IMR-90 (cell line): ENCODE measurements around the gene TACC3. TPM values are rescaled to one million over a fixed set of nuclear protein-coding genes. Genes with fewer than 3 reads are reported as not detected.

Experiments
- ATAC-seq: fragments of 200-7000 bp; cut with Tn5 transposase; 2 replicates; pipeline ENCODE4 v1.9.1; 2020; ENCODE audit warnings: low read depth, mild to moderate bottlenecking, moderate library complexity
- BruUV-seq: library from RNA; stranded (reverse); fragments of 400-500 nt; replicated peaks from 2 replicates; lab custom pipeline; 2021; lab: Mats Ljungman, UMichigan
- CTCF ChIA-PET: fragments of 300-600 bp; formaldehyde crosslinking; extraction: SDS; loops from one replicate; lab custom pipeline; 2021; ENCODE audit warnings: antibody characterized with exemption; lab: Yijun Ruan, JAX
- POLR2A ChIA-PET: fragments of 300-600 bp; sonication (Branson Sonifier 250); formaldehyde crosslinking; loops from one replicate; lab custom pipeline; 2022; ENCODE audit warnings: antibody characterized with exemption; ENCODE audit not compliant: unreplicated experiment; lab: Charles Lee
- DNase-seq: peaks from one replicate; pipeline ENCODE4 v3.0.0; 2013
- H2AFZ ChIP-seq: replicated peaks from 2 replicates; pipeline ENCODE3; 2013; ENCODE audit warnings: low read length, mild to moderate bottlenecking; ENCODE audit not compliant: poor library complexity
- H2AK5ac ChIP-seq: 2 replicates; pipeline ENCODE4 v1.6.1; 2013; ENCODE audit warnings: low read depth, low read length, inconsistent platforms
- H2AK9ac ChIP-seq: replicated peaks from 2 replicates; pipeline ENCODE3; 2013; ENCODE audit warnings: mild to moderate bottlenecking, low read depth, low read length, moderate library complexity; ENCODE audit not compliant: poor library complexity
- H2BK120ac ChIP-seq: 2 replicates; pipeline ENCODE4 v1.6.1; 2013; ENCODE audit warnings: low read depth, low read length, inconsistent platforms
- H2BK15ac ChIP-seq: 3 replicates; pipeline ENCODE4 v1.6.1; 2013; ENCODE audit warnings: low read depth, low read length, inconsistent platforms
- H2BK20ac ChIP-seq: 2 replicates; pipeline ENCODE4 v1.6.1; 2013; ENCODE audit warnings: low read depth, mild to moderate bottlenecking, inconsistent platforms, low read length, moderate library complexity
- H2BK5ac ChIP-seq: 2 replicates; pipeline ENCODE4 v1.6.1; 2013; ENCODE audit warnings: mild to moderate bottlenecking, low read depth, low read length, inconsistent platforms; ENCODE audit not compliant: poor library complexity, severe bottlenecking
- H3K14ac ChIP-seq: replicated peaks from 2 replicates; pipeline ENCODE4 v1.6.1; 2013; ENCODE audit warnings: low read depth, low read length, inconsistent platforms
- H3K18ac ChIP-seq: 2 replicates; pipeline ENCODE4 v1.6.1; 2013; ENCODE audit warnings: low read depth, low read length, control low read depth
- H3K23ac ChIP-seq: 2 replicates; pipeline ENCODE4 v1.6.1; 2013; ENCODE audit warnings: low read depth, low read length, inconsistent platforms
- H3K27ac ChIP-seq: 2 replicates; pipeline ENCODE4 v1.5.1; 2013; ENCODE audit warnings: mild to moderate bottlenecking, control low read depth, low read length; ENCODE audit not compliant: insufficient read depth
- H3K27me3 ChIP-seq: 2 replicates; pipeline ENCODE4 v1.6.1; 2013; ENCODE audit warnings: low read length; ENCODE audit not compliant: control insufficient read depth, insufficient read depth
- H3K36me3 ChIP-seq: 2 replicates; pipeline ENCODE4 v1.6.1; 2013; ENCODE audit warnings: low read length, mixed read lengths; ENCODE audit not compliant: control insufficient read depth, insufficient read depth
- H3K4ac ChIP-seq: 2 replicates; pipeline ENCODE4 v1.6.1; 2013; ENCODE audit warnings: low read depth, low read length, inconsistent platforms
- H3K4me1 ChIP-seq: 2 replicates; pipeline ENCODE4 v1.6.1; 2013; ENCODE audit warnings: low read length, mixed read lengths; ENCODE audit not compliant: control insufficient read depth, insufficient read depth
- H3K4me2 ChIP-seq: 2 replicates; pipeline ENCODE4 v1.6.1; 2013; ENCODE audit warnings: low read depth, mild to moderate bottlenecking, control low read depth, low read length, moderate library complexity
- H3K4me3 ChIP-seq: 2 replicates; pipeline ENCODE4 v1.5.1; 2013; ENCODE audit warnings: low read depth, mild to moderate bottlenecking, control low read depth, low read length, moderate library complexity; ENCODE audit not compliant: insufficient read depth
- H3K56ac ChIP-seq: 2 replicates; pipeline ENCODE4 v1.6.1; 2013; ENCODE audit warnings: low read length, inconsistent platforms; ENCODE audit not compliant: insufficient read depth; ENCODE audit errors: extremely low read depth
- H3K79me1 ChIP-seq, 2 experiments: 2 replicates each; pipeline ENCODE4 v1.6.1; 2013; ENCODE audit warnings: low read length in 2 of 2, inconsistent platforms in 1 of 2, low read depth in 1 of 2
- H3K9ac ChIP-seq: 2 replicates; pipeline ENCODE4 v1.6.1; 2013; ENCODE audit warnings: low read depth, low read length, control low read depth
- H3K9me1 ChIP-seq: 2 replicates; pipeline ENCODE4 v1.6.1; 2013; ENCODE audit warnings: low read length, inconsistent platforms; ENCODE audit not compliant: insufficient read depth
- H3K9me3 ChIP-seq: 2 replicates; pipeline ENCODE4 v1.6.1; 2013; ENCODE audit warnings: low read length; ENCODE audit not compliant: control insufficient read depth, insufficient read depth
- H4K20me1 ChIP-seq: 2 replicates; pipeline ENCODE4 v1.6.1; 2013; ENCODE audit warnings: low read length, inconsistent platforms; ENCODE audit not compliant: insufficient read depth
- H4K5ac ChIP-seq: 2 replicates; pipeline ENCODE4 v1.6.1; 2013; ENCODE audit warnings: mild to moderate bottlenecking, low read depth, low read length, control low read depth
- H4K8ac ChIP-seq, 2 experiments: 2 replicates each; pipeline ENCODE4 v1.6.1; 2013; ENCODE audit warnings: low read depth in 2 of 2, low read length in 2 of 2, control low read depth in 1 of 2, inconsistent platforms in 1 of 2
- H4K91ac ChIP-seq: 2 replicates; pipeline ENCODE4 v1.6.1; 2013; ENCODE audit warnings: low read depth, low read length, inconsistent platforms; ENCODE audit not compliant: insufficient read depth
- CEBPB ChIP-seq: IDR thresholded peaks from 2 replicates; pipeline ENCODE4 v1.6.1; 2012; ENCODE audit warnings: low read depth, low read length, improper control_type of control experiment
- FOS ChIP-seq: fragments of 150-350 bp; IDR thresholded peaks from 2 replicates; pipeline ENCODE4 v1.6.1; 2016; ENCODE audit warnings: low read depth, low read length
- MAFK ChIP-seq: IDR thresholded peaks from 2 replicates; pipeline ENCODE4 v1.6.1; 2012; ENCODE audit warnings: low read depth, low read length, improper control_type of control experiment
- MXI1 ChIP-seq: IDR thresholded peaks from 2 replicates; pipeline ENCODE4 v1.6.1; 2012; ENCODE audit warnings: low read depth, mild to moderate bottlenecking, low read length, moderate library complexity, borderline replicate concordance
- POLR2A ChIP-seq: IDR thresholded peaks from 2 replicates; pipeline ENCODE4 v1.6.1; 2012; ENCODE audit warnings: mild to moderate bottlenecking, low read depth, low read length
- RAD21 ChIP-seq: IDR thresholded peaks from 2 replicates; pipeline ENCODE4 v1.6.1; 2012; ENCODE audit warnings: low read length, improper control_type of control experiment
- RFX5 ChIP-seq: IDR thresholded peaks from 2 replicates; pipeline ENCODE4 v1.8.0; 2012; ENCODE audit warnings: low read depth, mild to moderate bottlenecking, low read length, moderate library complexity
- USF2 ChIP-seq: fragments of 150-350 bp; IDR thresholded peaks from 2 replicates; pipeline ENCODE4 v1.6.1; 2017; ENCODE audit warnings: mild to moderate bottlenecking, antibody characterized with exemption, low read length, low read depth
- WGBS, 2 experiments: methylation state at CpG; one replicate each; pipeline versions ENCODE4 v1.1.5 to v1.1.7; 2013; ENCODE audit warnings: missing lambda C conversion rate in 2 of 2; ENCODE audit not compliant: insufficient read length in 1 of 2; ENCODE audit errors: extremely low coverage in 2 of 2; 5-methylcytosine and 5-hydroxymethylcytosine counted together
- dilution Hi-C: fragments of 300-500 bp; cut with HindIII; formaldehyde crosslinking; loops from one replicate; pipeline ENCODE4 v1.14.3; 2018; ENCODE audit warnings: low sequenced_read_pairs; ENCODE audit not compliant: unreplicated experiment
- in situ Hi-C: fragments of 300-500 bp; cut with MboI; formaldehyde crosslinking; loops from 3 replicates; pipeline ENCODE4 v1.14.3; 2019; ENCODE audit warnings: low sequenced_read_pairs, inconsistent platforms, mixed read lengths
- intact Hi-C: fragments of 100-400 bp; cut with micrococcal nuclease; formaldehyde crosslinking; loops from 2 replicates; pipeline ENCODE4 v1.10.0; 2022
- polyA plus RNA-seq, 3 experiments: library from polyadenylated mRNA; depleted of rRNA; stranded (reverse); fragments of >200 nt; gene quantifications; 2 replicates each; pipeline ENCODE4 v1.2.3, GENCODE V29; 2012; ENCODE audit warnings: low replicate concordance in 1 of 3
- total RNA-seq: library from RNA; depleted of rRNA; stranded (reverse); fragments of >200 nt; gene quantifications from 2 replicates; pipeline ENCODE4 v1.2.3, GENCODE V29; 2012
- TF ChIP-seq, protein P1 (sequence below): conservative IDR thresholded peaks from 2 replicates; pipeline ENCODE4 v1.5.1; 2012; ENCODE audit warnings: mild to moderate bottlenecking, low read depth, low read length, improper control_type of control experiment

TACC3 gene
- total and polyA plus RNA-seq, 2 of the 4 experiments (the other 2 are of a cell fraction): 15.1 to 49.7 TPM

- Histone ChIP-seq H3K79me1 (no peaks in the 10 kb centered on the region), H3K56ac (no peak overlapping the region), H3K9me3 (no peaks in the 10 kb centered on the region), H4K8ac (no peak overlapping the region), H3K27me3 (no peaks in the 10 kb centered on the region), H3K23ac (no peak overlapping the region), H2BK15ac (no peak overlapping the region), H3K4me3 (no peak overlapping the region), H4K91ac (no peak overlapping the region), H2BK5ac (no peak overlapping the region), H4K5ac (no peak overlapping the region), H2BK120ac (no peak overlapping the region), H3K14ac (no peak overlapping the region), H3K27ac (no peak overlapping the region), H3K4me2 (no peak overlapping the region), H3K18ac (no peak overlapping the region), H2AK5ac (no peak overlapping the region), H3K9me1 (no peaks in the 10 kb centered on the region), H2BK20ac (no peak overlapping the region), H3K9ac (no peak overlapping the region), H3K36me3 (no peaks in the 10 kb centered on the region), H3K4me1 (no peaks in the 10 kb centered on the region), H2AFZ (no peak overlapping the region), H3K4ac (no peak overlapping the region), H4K20me1 (no peaks in the 10 kb centered on the region), H2AK9ac (no peak overlapping the region)
- 80% methylated on average over 1 of the region's 10 CpGs; no CpG with 5 or more reads in 1 of the 2 experiments for WGBS, 2 experiments
- POLR2A ChIA-PET: no interaction called here
- in situ Hi-C loops: no loop called here
- BruUV-seq: no TSS peak
- dilution Hi-C loops: no loop called here
- intact Hi-C loops: no loop called here
- DNase-seq (no peak), ATAC-seq (no peak)
- CTCF ChIA-PET: no interaction called here
- TF ChIP-seq, protein P1, sequence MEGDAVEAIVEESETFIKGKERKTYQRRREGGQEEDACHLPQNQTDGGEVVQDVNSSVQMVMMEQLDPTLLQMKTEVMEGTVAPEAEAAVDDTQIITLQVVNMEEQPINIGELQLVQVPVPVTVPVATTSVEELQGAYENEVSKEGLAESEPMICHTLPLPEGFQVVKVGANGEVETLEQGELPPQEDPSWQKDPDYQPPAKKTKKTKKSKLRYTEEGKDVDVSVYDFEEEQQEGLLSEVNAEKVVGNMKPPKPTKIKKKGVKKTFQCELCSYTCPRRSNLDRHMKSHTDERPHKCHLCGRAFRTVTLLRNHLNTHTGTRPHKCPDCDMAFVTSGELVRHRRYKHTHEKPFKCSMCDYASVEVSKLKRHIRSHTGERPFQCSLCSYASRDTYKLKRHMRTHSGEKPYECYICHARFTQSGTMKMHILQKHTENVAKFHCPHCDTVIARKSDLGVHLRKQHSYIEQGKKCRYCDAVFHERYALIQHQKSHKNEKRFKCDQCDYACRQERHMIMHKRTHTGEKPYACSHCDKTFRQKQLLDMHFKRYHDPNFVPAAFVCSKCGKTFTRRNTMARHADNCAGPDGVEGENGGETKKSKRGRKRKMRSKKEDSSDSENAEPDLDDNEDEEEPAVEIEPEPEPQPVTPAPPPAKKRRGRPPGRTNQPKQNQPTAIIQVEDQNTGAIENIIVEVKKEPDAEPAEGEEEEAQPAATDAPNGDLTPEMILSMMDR: no peak
- no peak for TF ChIP-seq MAFK
- no peak for TF ChIP-seq USF2
- TF ChIP-seq MXI1: no peak
- TF ChIP-seq POLR2A: no peak
- TF ChIP-seq RFX5: no peak
- no peak for TF ChIP-seq RAD21
- no peak for TF ChIP-seq FOS
- no peak for TF ChIP-seq CEBPB
Measured at GRCh38 chr4:1675802-1676137, 45.6 kb upstream of the TACC3 start.
